Measurements from ENCODE around the gene ABCC9.

GRCh38 chr12:21918456-21918855 is 22.8 kb downstream of the ABCC9 start:
- TF ChIP-seq CTCF (IDR thresholded peaks at IDR 0.05; ENCODE audit: insufficient read depth, low read length, poor library complexity, severe bottlenecking) (no peak), EZH2phosphoT487 (conservative IDR thresholded peaks at IDR 0.05; ENCODE audit: low read length) (no peak)

Measured in SU-DHL-6 (cell line).